Measurements from ENCODE around the gene GPR180.

GPR180 gene

GRCh38 chr13:94657167-94657566 is 55.5 kb downstream of the GPR180 start:
- no peak for FAIRE-seq

- no peak for FAIRE-seq
Measured at GRCh38 chr13:94658926-94659597, 57.4 kb downstream of the GPR180 start.

GRCh38 chr13:94659598-94659946 is 57.9 kb downstream of the GPR180 start:
- no peak for FAIRE-seq

- no peak for FAIRE-seq
Measured at GRCh38 chr13:94660695-94661326, 59.2 kb downstream of the GPR180 start.

- no peak for FAIRE-seq
Measured at GRCh38 chr13:94661406-94661805, 59.7 kb downstream of the GPR180 start.

GRCh38 chr13:94662274-94662945 is 60.8 kb downstream of the GPR180 start:
- FAIRE-seq: no peak

- FAIRE-seq: no peak
Measured at GRCh38 chr13:94664889-94665288, 63.2 kb downstream of the GPR180 start.

- no peak for FAIRE-seq
Measured at GRCh38 chr13:94666065-94666464, 64.4 kb downstream of the GPR180 start.

GRCh38 chr13:94667190-94667589 is 65.5 kb downstream of the GPR180 start:
- FAIRE-seq: no peak

- no peak for FAIRE-seq
Measured at GRCh38 chr13:94672400-94672799, 70.7 kb downstream of the GPR180 start.

- no peak for FAIRE-seq
Measured at GRCh38 chr13:94673851-94674250, 72.2 kb downstream of the GPR180 start.

GRCh38 chr13:94674609-94675348 is 73.1 kb downstream of the GPR180 start:
- peak; percentile 83 for FAIRE-seq

GRCh38 chr13:94677799-94678198 is 76.1 kb downstream of the GPR180 start:
- no peak for FAIRE-seq

GRCh38 chr13:94678845-94679244 is 77.2 kb downstream of the GPR180 start:
- no peak for FAIRE-seq

GRCh38 chr13:94679614-94680013 is 78.0 kb downstream of the GPR180 start:
- no peak for FAIRE-seq

GRCh38 chr13:94682229-94682628 is 80.6 kb downstream of the GPR180 start:
- FAIRE-seq: no peak

GRCh38 chr13:94683409-94683808 is 81.8 kb downstream of the GPR180 start:
- FAIRE-seq: no peak

Measured in A204.1 (cell line).